ENCODE results near the gene KIF23. TPM values are rescaled to one million over a fixed set of nuclear protein-coding genes. Genes with fewer than 3 reads are reported as not detected.
A peak's percentile ranks its signal among the peaks of the same experiment; 100 is the strongest.
"Not testable (repeated sequence)": the region's sequence is repeated elsewhere in the genome, so short reads cannot be mapped to it uniquely, and the experiment has no call there.

The KIF23 gene
- total RNA-seq, 1 donor from 2014 or later, result 36.0 TPM

DNA sequence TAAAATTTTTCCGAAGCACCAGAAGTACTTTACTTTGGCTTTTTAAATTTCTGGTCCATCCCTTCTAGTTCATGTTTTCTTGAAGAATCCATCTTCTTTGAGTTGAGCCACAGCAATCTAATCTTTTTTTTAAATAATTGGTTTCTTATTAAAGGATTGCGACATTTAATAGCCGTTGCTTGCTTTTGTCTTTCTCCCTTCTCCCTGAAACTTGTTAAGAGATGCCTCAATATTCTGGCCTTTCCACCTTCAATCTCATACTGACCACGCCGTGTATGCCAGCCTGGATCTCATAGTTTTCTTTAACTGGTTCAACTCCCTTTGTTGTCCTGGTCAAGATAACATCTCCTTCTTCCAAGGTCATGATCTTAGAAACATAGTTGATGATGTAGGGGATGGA, 20.1 kb downstream of the KIF23 start:
- H3K4me1 Mint-ChIP-seq, result peaks cover 5% of the 10 kb centered on the region
- no peak for DNase-seq
- no peak overlapping the region for H3K4me3 Mint-ChIP-seq
- H3K27me3 Mint-ChIP-seq, result no peaks in the 10 kb centered on the region
- H3K36me3 Mint-ChIP-seq (ENCODE audit: low read depth), result peaks cover 55% of the 10 kb centered on the region
- H3K9me3 Mint-ChIP-seq, result no peaks in the 10 kb centered on the region
- intact Hi-C loops (cut with micrococcal nuclease), result no loop called here
- H3K27ac Mint-ChIP-seq, result no peak overlapping the region

DNA sequence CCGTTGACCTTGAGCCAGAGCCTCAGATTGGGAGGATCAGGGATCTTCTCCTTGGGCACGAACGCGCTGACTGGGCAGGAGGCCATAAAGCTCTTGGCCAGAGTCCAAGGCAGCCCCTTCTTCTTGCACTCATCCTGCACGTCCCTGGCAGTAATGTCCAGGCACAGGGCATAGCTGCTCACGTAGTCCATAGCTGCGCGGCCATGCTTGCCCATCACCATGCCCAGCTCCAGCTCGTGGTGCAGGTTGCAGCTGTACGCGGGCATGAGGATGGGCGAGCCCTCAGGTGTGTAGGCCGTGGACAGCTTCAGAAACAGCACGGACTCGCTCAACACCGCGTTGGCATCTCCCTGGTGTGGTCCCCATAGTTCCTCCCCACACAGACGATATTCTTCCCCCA, 20.5 kb downstream of the KIF23 start:
- peaks cover 56% of the 10 kb centered on the region for H3K36me3 Mint-ChIP-seq (ENCODE audit: low read depth)
- H3K4me1 Mint-ChIP-seq, result peaks cover 5% of the 10 kb centered on the region
- H3K9me3 Mint-ChIP-seq, result no peaks in the 10 kb centered on the region
- no peak overlapping the region for H3K4me3 Mint-ChIP-seq
- no peaks in the 10 kb centered on the region for H3K27me3 Mint-ChIP-seq
- H3K27ac Mint-ChIP-seq, result no peak overlapping the region
- intact Hi-C loops (cut with micrococcal nuclease), result no loop called here
- no peak for DNase-seq

DNA sequence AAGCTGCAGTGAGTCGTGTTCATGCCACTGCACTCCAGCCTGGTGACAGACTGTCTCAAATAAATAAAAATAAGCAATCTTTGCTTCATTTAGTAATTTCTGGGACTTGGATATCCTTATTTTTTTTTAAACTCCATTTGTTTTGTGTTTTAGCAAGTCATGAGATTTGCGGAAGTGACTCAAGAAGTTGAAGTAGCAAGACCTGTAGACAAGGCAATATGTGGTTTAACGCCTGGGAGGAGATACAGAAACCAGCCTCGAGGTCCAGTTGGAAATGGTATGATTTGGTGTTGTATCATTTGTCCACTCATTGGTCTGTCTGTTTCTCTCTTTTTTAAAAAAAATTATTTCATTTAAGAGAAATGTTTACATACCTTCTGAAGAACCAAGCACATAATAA, 21.8 kb downstream of the KIF23 start:
- no peaks in the 10 kb centered on the region for H3K9me3 Mint-ChIP-seq
- H3K27me3 Mint-ChIP-seq, result no peaks in the 10 kb centered on the region
- no peak overlapping the region for H3K4me3 Mint-ChIP-seq
- no peak overlapping the region for H3K27ac Mint-ChIP-seq
- intact Hi-C loops (cut with micrococcal nuclease), result no loop called here
- peaks cover 57% of the 10 kb centered on the region for H3K36me3 Mint-ChIP-seq (ENCODE audit: low read depth)
- DNase-seq, result no peak
- peaks cover 2% of the 10 kb centered on the region for H3K4me1 Mint-ChIP-seq

DNA sequence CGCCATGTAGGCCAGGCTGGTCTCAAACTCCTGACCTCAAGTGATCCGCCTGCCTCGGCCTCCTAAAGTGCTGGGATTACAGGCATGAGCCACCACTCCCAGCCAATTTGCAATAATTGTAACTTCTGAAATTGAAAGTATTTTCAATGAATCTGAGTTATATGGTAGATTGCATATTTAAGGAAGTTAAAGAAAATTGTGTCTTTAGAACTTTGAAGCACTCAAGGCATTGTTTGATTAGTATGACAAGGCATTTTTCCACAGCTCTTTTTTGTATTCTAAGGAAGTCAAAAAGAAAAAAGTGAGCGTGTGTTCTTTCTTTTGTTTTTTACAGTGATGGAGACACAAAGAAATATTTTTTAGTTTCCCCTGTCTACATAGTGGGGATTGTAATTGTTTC, 22.8 kb downstream of the KIF23 start:
- H3K27me3 Mint-ChIP-seq, result no peaks in the 10 kb centered on the region
- peaks cover 57% of the 10 kb centered on the region for H3K36me3 Mint-ChIP-seq (ENCODE audit: low read depth)
- H3K27ac Mint-ChIP-seq, result no peak overlapping the region
- H3K4me3 Mint-ChIP-seq, result no peak overlapping the region
- H3K9me3 Mint-ChIP-seq, result no peaks in the 10 kb centered on the region
- intact Hi-C loops (cut with micrococcal nuclease), result no loop called here
- DNase-seq, result no peak
- H3K4me1 Mint-ChIP-seq, result peaks cover 2% of the 10 kb centered on the region

DNA sequence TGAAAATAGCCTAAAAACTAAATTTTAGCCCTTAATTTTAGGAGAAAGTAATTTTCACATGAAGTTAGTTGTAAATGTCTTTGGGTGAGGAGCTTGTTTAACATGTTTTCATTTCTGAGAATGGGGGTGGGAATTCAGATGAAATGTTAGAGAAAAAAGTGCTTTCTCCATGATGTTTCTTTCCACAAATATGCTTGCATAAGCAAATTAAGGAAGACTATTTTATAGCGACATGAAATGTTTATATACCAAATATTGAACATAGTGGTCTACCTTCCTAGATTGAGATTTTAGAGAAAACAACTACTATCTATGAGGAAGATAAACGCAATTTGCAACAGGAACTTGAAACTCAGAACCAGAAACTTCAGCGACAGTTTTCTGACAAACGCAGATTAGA, 25.5 kb downstream of the KIF23 start:
- Mint-ChIP-seq H3K9me3 (no peaks in the 10 kb centered on the region), H3K27me3 (no peaks in the 10 kb centered on the region), H3K4me1 (peaks cover 15% of the 10 kb centered on the region), H3K4me3 (no peak overlapping the region), H3K27ac (no peak overlapping the region), H3K36me3 (ENCODE audit: low read depth) (peaks cover 54% of the 10 kb centered on the region)
- DNase-seq, result no peak
- intact Hi-C loops (cut with micrococcal nuclease), result loop anchor here (2.0 kb wide), 1 partner anchor 17 kb away; no protein-coding TSS in a partner anchor

DNA sequence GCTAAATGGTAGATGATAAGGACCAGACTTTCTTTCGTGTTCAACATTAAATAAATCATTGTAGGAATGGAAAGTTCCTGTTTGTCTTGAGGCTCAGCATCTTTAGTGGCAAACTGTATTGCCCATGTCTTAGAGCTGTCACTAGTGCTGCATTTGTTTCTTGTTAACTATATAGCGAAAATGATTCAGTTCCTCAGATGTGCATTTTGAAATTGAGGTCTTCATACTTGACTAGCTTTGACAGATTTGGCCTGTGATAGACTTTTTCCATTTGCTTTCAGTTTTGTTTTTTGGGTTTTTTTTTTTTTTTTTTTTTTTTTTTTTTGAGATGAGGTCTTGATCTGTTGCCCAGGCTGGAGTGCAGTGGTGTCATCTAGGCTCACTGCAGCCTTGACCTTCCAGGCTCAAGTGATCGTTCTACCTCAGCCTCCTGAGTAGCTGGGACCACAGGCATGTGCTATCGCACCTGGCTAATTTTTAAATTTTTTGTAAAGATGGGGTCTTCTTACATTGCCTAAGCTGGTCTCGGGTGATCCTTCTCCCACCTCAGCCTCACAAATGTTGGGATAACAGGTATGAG, 29.0 kb downstream of the KIF23 start:
- Mint-ChIP-seq H3K36me3 (ENCODE audit: low read depth) (peaks cover 54% of the 10 kb centered on the region), H3K4me3 (peak overlapping the region; percentile 55), H3K4me1 (peaks cover 13% of the 10 kb centered on the region), H3K27me3 (no peaks in the 10 kb centered on the region), H3K27ac (peak overlapping the region; percentile 85), H3K9me3 (no peaks in the 10 kb centered on the region)
- intact Hi-C loops (cut with micrococcal nuclease), result loop anchor here (1.0 kb wide), 1 partner anchor 9 kb away; the partner anchor contains the start of gene RPLP1
- DNase-seq, result peak; percentile 65

DNA sequence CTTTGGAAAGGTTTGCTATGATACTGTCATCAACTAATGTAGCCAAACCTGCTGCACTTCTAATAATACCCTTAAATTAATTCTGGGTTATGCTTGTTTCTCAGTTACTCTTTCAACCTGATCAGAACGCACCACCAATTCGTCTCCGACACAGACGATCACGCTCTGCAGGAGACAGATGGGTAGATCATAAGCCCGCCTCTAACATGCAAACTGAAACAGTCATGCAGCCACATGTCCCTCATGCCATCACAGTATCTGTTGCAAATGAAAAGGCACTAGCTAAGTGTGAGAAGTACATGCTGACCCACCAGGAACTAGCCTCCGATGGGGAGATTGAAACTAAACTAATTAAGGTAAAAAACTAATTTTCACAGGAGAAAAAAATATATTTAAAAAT, 30.5 kb downstream of the KIF23 start:
- H3K9me3 Mint-ChIP-seq, result no peaks in the 10 kb centered on the region
- H3K27me3 Mint-ChIP-seq, result no peaks in the 10 kb centered on the region
- peak overlapping the region; percentile 51 for H3K27ac Mint-ChIP-seq
- peaks cover 51% of the 10 kb centered on the region for H3K36me3 Mint-ChIP-seq (ENCODE audit: low read depth)
- DNase-seq, result no peak
- peaks cover 13% of the 10 kb centered on the region for H3K4me1 Mint-ChIP-seq
- intact Hi-C loops (cut with micrococcal nuclease), result no loop called here
- H3K4me3 Mint-ChIP-seq, result no peak overlapping the region

DNA sequence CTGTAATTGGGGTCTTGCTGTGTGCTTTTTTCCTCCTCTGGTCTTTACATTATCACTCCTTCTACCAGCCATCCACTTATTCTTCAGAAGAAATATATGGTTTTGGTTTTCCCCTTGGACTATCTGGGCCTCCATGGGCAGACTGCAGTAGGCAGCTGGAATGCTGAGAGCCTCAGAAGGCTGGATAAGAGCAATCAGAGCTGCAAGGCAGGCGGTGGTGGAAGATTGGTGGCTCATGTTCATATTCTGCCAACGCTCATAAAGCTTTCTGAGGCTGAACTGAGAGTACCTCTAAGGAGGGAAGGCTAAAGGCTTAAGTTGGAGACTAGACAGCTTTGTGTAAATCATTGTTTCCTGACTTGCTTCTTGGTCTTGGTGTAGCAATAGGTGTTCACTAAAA, 32.8 kb downstream of the KIF23 start:
- Mint-ChIP-seq H3K27ac (no peak overlapping the region), H3K4me3 (no peak overlapping the region), H3K4me1 (peaks cover 18% of the 10 kb centered on the region)

DNA sequence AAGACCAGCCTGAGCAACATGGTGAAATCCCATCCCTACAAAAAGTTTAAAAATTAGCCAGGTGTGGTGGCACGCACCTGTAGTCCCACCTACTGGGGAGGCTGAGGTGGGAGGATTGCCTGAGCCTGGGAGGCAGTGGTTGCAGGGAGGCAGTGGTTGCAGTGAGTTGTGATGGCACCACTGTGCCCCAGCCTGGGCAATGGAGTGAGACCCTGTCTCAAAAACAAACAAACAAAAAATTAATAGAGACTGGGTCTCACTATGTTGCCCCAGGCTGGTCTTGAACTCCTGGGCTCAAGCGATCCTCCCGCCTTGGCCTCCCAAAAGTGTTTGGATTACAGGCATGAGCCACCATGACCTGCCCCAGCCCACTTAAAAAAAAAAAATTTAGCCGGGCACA, 36.1 kb downstream of the KIF23 start:
- H3K36me3 Mint-ChIP-seq (ENCODE audit: low read depth), result peaks cover 46% of the 10 kb centered on the region
- intact Hi-C loops (cut with micrococcal nuclease); DNase-seq; H3K27me3 Mint-ChIP-seq; H3K4me3 Mint-ChIP-seq; H3K9me3 Mint-ChIP-seq; H3K27ac Mint-ChIP-seq: not testable (repeated sequence)
- peaks cover 22% of the 10 kb centered on the region for H3K4me1 Mint-ChIP-seq

More for the DNA sequence above, 32.8 kb downstream of the KIF23 start:
- peak; percentile 42 for DNase-seq
- Mint-ChIP-seq H3K9me3 (no peaks in the 10 kb centered on the region), H3K27me3 (no peaks in the 10 kb centered on the region), H3K36me3 (ENCODE audit: low read depth) (peaks cover 36% of the 10 kb centered on the region)
- intact Hi-C loops (cut with micrococcal nuclease), result no loop called here

DNA sequence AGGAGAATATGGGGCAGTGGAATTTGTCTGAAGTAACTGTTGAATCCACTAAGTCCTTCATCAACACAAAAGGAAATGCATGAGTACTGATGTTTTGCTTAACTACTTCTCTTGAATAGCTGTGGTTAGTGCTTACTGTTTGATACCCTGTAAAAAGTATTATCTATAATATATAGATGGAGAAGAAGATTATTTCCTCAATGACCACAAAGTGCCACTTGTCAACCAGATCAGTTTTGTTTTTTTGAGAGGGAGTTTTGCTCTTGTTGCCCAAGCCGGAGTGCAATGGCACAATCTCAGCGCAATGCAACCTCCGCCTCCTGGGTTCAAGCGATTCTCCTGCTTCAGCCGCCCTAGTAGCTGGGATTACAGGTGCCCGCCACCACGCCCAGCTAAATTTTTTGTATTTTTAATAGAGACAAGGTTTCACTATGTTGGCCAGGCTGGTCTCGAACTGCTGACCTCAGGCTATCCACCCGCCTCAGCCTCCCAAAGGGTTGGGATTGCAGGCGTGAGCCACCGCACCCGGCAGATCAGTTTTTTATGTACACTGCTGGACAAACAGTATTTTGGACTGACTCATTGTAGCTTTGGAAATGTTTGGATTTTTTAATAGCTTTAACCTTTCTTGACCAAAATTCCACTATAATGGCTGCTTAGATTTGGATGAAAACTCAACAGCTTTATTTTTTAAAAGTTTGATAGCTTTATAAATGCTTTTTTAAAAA, 37.0 kb downstream of the KIF23 start:
- no peak for DNase-seq
- intact Hi-C loops (cut with micrococcal nuclease), result no loop called here

DNA sequence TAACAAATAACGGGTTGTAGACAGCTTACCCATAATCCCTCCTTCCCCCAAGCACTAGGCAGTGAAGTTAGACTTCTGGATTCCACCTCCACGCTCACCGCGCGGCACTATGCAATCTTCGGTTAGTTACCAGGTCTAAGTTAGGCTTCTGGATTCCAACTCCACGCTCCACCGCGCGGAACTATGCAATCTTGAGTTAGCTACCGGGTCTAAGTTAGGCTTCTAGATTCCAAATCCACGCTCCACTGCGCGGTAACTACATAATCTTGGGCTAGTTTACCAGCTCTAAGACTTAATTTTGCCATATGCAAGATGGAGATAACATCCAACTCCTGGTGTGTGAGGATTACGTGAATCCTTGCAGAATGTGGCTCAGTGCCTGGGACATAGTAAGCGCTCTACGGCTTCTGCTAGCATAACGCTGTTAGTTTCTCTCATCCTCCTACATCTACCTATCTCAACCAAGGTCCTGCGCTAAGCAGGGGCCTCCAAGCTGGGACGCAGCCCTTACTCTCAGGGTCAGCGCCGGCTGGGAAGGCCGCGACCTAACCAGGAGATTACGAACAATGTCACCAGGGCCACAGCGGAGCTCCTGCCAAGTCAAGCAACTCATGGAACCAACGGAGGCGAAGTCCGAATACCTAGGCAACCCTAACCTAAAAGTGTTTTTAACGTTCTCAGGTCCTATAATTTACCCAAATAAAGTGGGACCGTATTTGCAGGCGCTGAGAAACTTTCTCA, 38.0 kb downstream of the KIF23 start:
- peaks cover 52% of the 10 kb centered on the region for H3K36me3 Mint-ChIP-seq (ENCODE audit: low read depth)
- H3K27ac Mint-ChIP-seq, result peak overlapping the region; percentile 100
- peak; percentile 76 for DNase-seq
- H3K4me1 Mint-ChIP-seq, result peaks cover 30% of the 10 kb centered on the region
- H3K27me3 Mint-ChIP-seq, result no peaks in the 10 kb centered on the region
- intact Hi-C loops (cut with micrococcal nuclease), result loop anchor here (1.0 to 2.0 kb wide), 5 partner anchors 9 to 647 kb away; partner anchors contain the start of gene KIF23
- peak overlapping the region; percentile 99 for H3K4me3 Mint-ChIP-seq
- no peaks in the 10 kb centered on the region for H3K9me3 Mint-ChIP-seq

More for the DNA sequence above, 37.0 kb downstream of the KIF23 start:
- H3K4me3 Mint-ChIP-seq, result peak overlapping the region; percentile 99
- H3K27me3 Mint-ChIP-seq, result no peaks in the 10 kb centered on the region
- peaks cover 28% of the 10 kb centered on the region for H3K4me1 Mint-ChIP-seq
- H3K9me3 Mint-ChIP-seq, result no peaks in the 10 kb centered on the region
- peak overlapping the region; percentile 100 for H3K27ac Mint-ChIP-seq
- peaks cover 49% of the 10 kb centered on the region for H3K36me3 Mint-ChIP-seq (ENCODE audit: low read depth)

DNA sequence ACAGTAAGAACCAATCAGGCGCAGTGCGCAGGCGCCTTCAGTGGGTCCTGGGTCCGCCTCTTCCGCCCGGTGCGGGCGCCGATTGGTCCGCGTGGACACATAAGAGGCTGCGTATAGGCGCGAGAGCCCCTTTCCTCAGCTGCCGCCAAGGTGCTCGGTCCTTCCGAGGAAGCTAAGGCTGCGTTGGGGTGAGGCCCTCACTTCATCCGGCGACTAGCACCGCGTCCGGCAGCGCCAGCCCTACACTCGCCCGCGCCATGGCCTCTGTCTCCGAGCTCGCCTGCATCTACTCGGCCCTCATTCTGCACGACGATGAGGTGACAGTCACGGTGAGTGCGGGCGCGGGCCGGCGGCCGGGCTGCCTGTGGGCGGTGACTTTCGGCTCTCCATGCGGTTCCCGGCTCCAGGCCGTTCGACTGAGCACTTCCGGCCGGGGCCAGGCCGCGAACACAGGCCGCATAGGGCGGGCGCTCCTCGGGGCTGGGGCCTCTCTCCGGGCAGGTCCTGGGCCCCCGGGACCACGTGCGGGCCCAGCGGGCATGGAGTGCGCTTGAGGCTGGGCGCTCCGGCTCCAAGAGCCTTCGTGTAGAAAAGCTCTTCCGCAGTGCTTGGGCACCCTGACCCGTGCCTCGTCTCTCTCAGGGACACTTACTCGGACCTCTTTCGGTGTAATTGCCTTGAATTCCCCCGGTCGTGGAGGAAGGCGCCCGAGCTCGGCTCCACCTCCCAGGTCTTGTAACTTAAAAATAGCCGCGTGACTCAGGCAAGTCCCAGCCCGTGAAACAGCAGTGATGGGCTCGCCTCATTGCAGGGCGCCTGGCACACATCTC, 38.8 kb downstream of the KIF23 start, which contains the start of gene RPLP1:
Gene RPLP1 (plus strand): TSS at position 127 of the 830 bp plus-strand sequence. CDS start 131 bp downstream, at position 258.
- Mint-ChIP-seq H3K27me3 (no peaks in the 10 kb centered on the region), H3K4me3 (peak within 1 kb of the TSS; percentile 99), H3K36me3 (ENCODE audit: low read depth) (peaks cover 55% of the 10 kb centered on the region), H3K27ac (peak within 1 kb of the TSS; percentile 100), H3K4me1 (peaks cover 35% of the 10 kb centered on the region), H3K9me3 (no peaks in the 10 kb centered on the region)
- peak; percentile 99 for DNase-seq
- intact Hi-C loops (cut with micrococcal nuclease), result loop anchor here (1.0 to 2.0 kb wide), 5 partner anchors 9 to 646 kb away; partner anchors contain the start of gene KIF23

DNA sequence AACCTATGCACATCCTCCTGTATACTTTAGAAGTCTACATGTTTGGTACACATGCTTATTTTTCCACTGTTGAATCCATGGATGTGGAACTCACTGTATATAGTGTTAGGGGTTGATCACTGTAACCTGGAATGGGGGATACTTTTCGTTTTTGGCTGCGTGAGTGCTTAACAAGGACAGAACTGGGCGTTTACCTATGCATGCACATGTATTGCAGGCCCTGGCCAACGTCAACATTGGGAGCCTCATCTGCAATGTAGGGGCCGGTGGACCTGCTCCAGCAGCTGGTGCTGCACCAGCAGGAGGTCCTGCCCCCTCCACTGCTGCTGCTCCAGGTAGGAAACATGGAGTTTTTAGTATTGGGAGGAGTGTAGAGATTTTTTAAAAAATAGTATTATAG, 40.8 kb downstream of the KIF23 start:
- intact Hi-C loops (cut with micrococcal nuclease), result no loop called here
- peaks cover 53% of the 10 kb centered on the region for H3K36me3 Mint-ChIP-seq (ENCODE audit: low read depth)
- H3K27ac Mint-ChIP-seq, result peak overlapping the region; percentile 73
- DNase-seq, result no peak
- peak overlapping the region; percentile 99 for H3K4me3 Mint-ChIP-seq
- no peaks in the 10 kb centered on the region for H3K9me3 Mint-ChIP-seq
- peaks cover 35% of the 10 kb centered on the region for H3K4me1 Mint-ChIP-seq
- no peaks in the 10 kb centered on the region for H3K27me3 Mint-ChIP-seq
